ENCODE results near the gene SFT2D1. TPM values are rescaled to one million over a fixed set of nuclear protein-coding genes. Genes with fewer than 3 reads are reported as not detected.

Gene SFT2D1
- total and polyA plus RNA-seq, 7 donors = 11.6 to 54.9 (median 16.4) TPM

GRCh38 chr6:166341464-166341863, 881 bp downstream of the SFT2D1 start:
- no peak for TF ChIP-seq CTCF (IDR thresholded peaks at IDR 0.05)
- Histone ChIP-seq H3K4me1 (peaks cover 23% of the 10 kb centered on the region), H3K27me3 (ENCODE audit: insufficient read depth in 3 of 3, low read length in 2 of 3) (no peaks in the 10 kb centered on the region), H3K9me3 (no peaks in the 10 kb centered on the region), H3K36me3 (ENCODE audit: insufficient read depth in 1 of 2, low read depth in 1 of 2) (peaks cover 0 to 23% of the 10 kb centered on the region in 2 donors), H3K27ac (peak overlapping the region; percentile 93), H3K4me3 (peak overlapping the region; percentile 87)
- 34 to 39% (median 38%) methylated on average over 7 of the region's 7 CpGs for WGBS, 3 donors
- intact Hi-C loops (cut with DNase I) = loop anchor here (5.0 kb wide), 1 partner anchor 41 kb away; the partner anchor contains the start of gene MPC1 (in 2 of the 2)
- ATAC-seq (no peak), DNase-seq (no peak)

- 93 to 96% (median 94%) methylated on average over 9 of the region's 9 CpGs for WGBS, 3 donors
- H3K4me1 ChIP-seq = peaks cover 23% of the 10 kb centered on the region
- no peak for TF ChIP-seq CTCF (IDR thresholded peaks at IDR 0.05)
These were observed 3.5 kb downstream of the SFT2D1 start for GRCh38 chr6:166338854-166339253.

GRCh38 chr6:166336847-166337246, 5.5 kb downstream of the SFT2D1 start:
- intact Hi-C loops (cut with DNase I) = no loop called here
- DNase-seq = no peak

More at GRCh38 chr6:166338854-166339253, 3.5 kb downstream of the SFT2D1 start:
- H3K36me3 ChIP-seq (ENCODE audit: insufficient read depth in 1 of 2, low read depth in 1 of 2) = peaks cover 0 to 30% of the 10 kb centered on the region in 2 donors
- no peaks in the 10 kb centered on the region for H3K27me3 ChIP-seq (ENCODE audit: insufficient read depth in 3 of 3, low read length in 2 of 3)
- DNase-seq (no peak), ATAC-seq (no peak)
- H3K4me3 ChIP-seq = no peak overlapping the region
- no peak overlapping the region for H3K27ac ChIP-seq
- no peaks in the 10 kb centered on the region for H3K9me3 ChIP-seq
- intact Hi-C loops (cut with DNase I) = no loop called here

GRCh38 chr6:166335378-166336302, 6.7 kb downstream of the SFT2D1 start:
- intact Hi-C loops (cut with DNase I) = no loop called here
- Histone ChIP-seq H3K9me3 (no peaks in the 10 kb centered on the region), H3K27ac (no peak overlapping the region), H3K4me3 (no peak overlapping the region), H3K36me3 (ENCODE audit: insufficient read depth in 1 of 2, low read depth in 1 of 2) (peaks cover 0 to 26% of the 10 kb centered on the region in 2 donors), H3K27me3 (ENCODE audit: insufficient read depth in 3 of 3, low read length in 2 of 3) (no peaks in the 10 kb centered on the region), H3K4me1 (peaks cover 12% of the 10 kb centered on the region)
- DNase-seq (no peak), ATAC-seq (no peak)
- WGBS, 3 donors = 74 to 84% (median 75%) methylated on average over 11 of the region's 11 CpGs
- no peak for TF ChIP-seq CTCF (IDR thresholded peaks at IDR 0.05)

More at GRCh38 chr6:166336847-166337246, 5.5 kb downstream of the SFT2D1 start:
- 48 to 63% (median 61%) methylated on average over 2 to 3 of the region's 3 CpGs for WGBS, 3 donors
- Histone ChIP-seq H3K36me3 (ENCODE audit: insufficient read depth in 1 of 2, low read depth in 1 of 2) (peaks cover 0 to 30% of the 10 kb centered on the region in 2 donors), H3K27me3 (ENCODE audit: insufficient read depth in 3 of 3, low read length in 2 of 3) (no peaks in the 10 kb centered on the region), H3K9me3 (no peaks in the 10 kb centered on the region), H3K4me1 (peaks cover 23% of the 10 kb centered on the region), H3K4me3 (no peak overlapping the region), H3K27ac (no peak overlapping the region)
- no peak for ATAC-seq
- TF ChIP-seq CTCF (IDR thresholded peaks at IDR 0.05) = no peak
